CD14-positive monocyte (primary cell): ENCODE measurements around the gene LRP8. TPM values are rescaled to one million over a fixed set of nuclear protein-coding genes. Genes with fewer than 3 reads are reported as not detected.
A peak's percentile ranks its signal among the peaks of the same experiment; 100 is the strongest.

Source experiments
- DNase-seq, 3 donors: peaks; one replicate each; pipeline ENCODE4 v3.0.0-alpha.2; 2011 to 2022
- H2AFZ ChIP-seq: 2 replicates; pipeline ENCODE4 v1.6.0; 2012; ENCODE audit warnings: mild to moderate bottlenecking, low read depth, low read length, inconsistent platforms; ENCODE audit not compliant: insufficient read depth, poor library complexity, severe bottlenecking
- H3K27ac ChIP-seq, 2 donors: 1 replicate in 1 of 2; 2 replicates in 1 of 2; pipeline ENCODE4 v1.5.1; 2012 to 2013; ENCODE audit warnings: low read length in 2 of 2, control low read depth in 1 of 2, inconsistent platforms in 1 of 2, low read depth in 1 of 2, mild to moderate bottlenecking in 1 of 2
- H3K27me3 ChIP-seq, 2 donors: one replicate each; pipeline versions ENCODE4 v1.6.0 to v1.6.1; 2011 to 2013; ENCODE audit warnings: low read length in 2 of 2; ENCODE audit not compliant: control insufficient read depth in 2 of 2, insufficient read depth in 2 of 2
- H3K36me3 ChIP-seq, 2 donors: replicated peaks in 1 of 2; 1 replicate in 1 of 2; 2 replicates in 1 of 2; pipeline versions ENCODE4 v1.5.1 to v1.6.1; 2012 to 2013; ENCODE audit warnings: low read length in 2 of 2, control low read depth in 1 of 2, inconsistent platforms in 1 of 2, mild to moderate bottlenecking in 1 of 2; ENCODE audit not compliant: insufficient read depth in 2 of 2, control insufficient read depth in 1 of 2
- H3K4me1 ChIP-seq, 2 donors: 1 replicate in 1 of 2; 2 replicates in 1 of 2; pipeline versions ENCODE4 v1.5.1 to v1.6.1; 2012 to 2013; ENCODE audit warnings: low read length in 2 of 2, control low read depth in 1 of 2, inconsistent platforms in 1 of 2, mild to moderate bottlenecking in 1 of 2, moderate library complexity in 1 of 2; ENCODE audit not compliant: insufficient read depth in 2 of 2, control insufficient read depth in 1 of 2
- H3K4me2 ChIP-seq: replicated peaks from 2 replicates; pipeline ENCODE3; 2012; ENCODE audit warnings: low read length, moderate library complexity, mild to moderate bottlenecking; ENCODE audit not compliant: poor library complexity, severe bottlenecking; ENCODE audit errors: extremely low read depth
- H3K4me3 ChIP-seq, 3 experiments: fragments of 200-600 bp in 1 of 3; sonication (generic) in 1 of 3; replicated peaks in 1 of 3; 1 replicate in 2 of 3; 2 replicates in 1 of 3; pipeline ENCODE4 v1.5.1; 2011 to 2013; ENCODE audit warnings: low read length in 3 of 3, mild to moderate bottlenecking in 3 of 3, control low read depth in 2 of 3, low read depth in 2 of 3, inconsistent platforms in 1 of 3, moderate library complexity in 1 of 3
- H3K79me2 ChIP-seq: 2 replicates; pipeline ENCODE4 v1.6.0; 2012; ENCODE audit warnings: mild to moderate bottlenecking, control low read depth, inconsistent platforms, low read length, moderate library complexity; ENCODE audit not compliant: insufficient read depth
- H3K9ac ChIP-seq: 2 replicates; pipeline ENCODE4 v1.6.0; 2017; ENCODE audit warnings: low read length, mild to moderate bottlenecking; ENCODE audit not compliant: insufficient read depth, poor library complexity, severe bottlenecking
- H3K9me3 ChIP-seq, 2 donors: replicated peaks in 1 of 2; 1 replicate in 1 of 2; 2 replicates in 1 of 2; pipeline versions ENCODE4 v1.5.1 to v1.6.1; 2012 to 2013; ENCODE audit warnings: low read length in 2 of 2, control low read depth in 1 of 2; ENCODE audit not compliant: control insufficient read depth in 1 of 2, insufficient read depth in 1 of 2
- H4K20me1 ChIP-seq: 2 replicates; pipeline ENCODE4 v1.6.0; 2012; ENCODE audit warnings: mild to moderate bottlenecking, low read length, control low read depth, moderate library complexity; ENCODE audit not compliant: insufficient read depth
- H3K27ac Mint-ChIP-seq, 7 donors: one replicate each; pipeline ENCODE4 v1.8.0; 2020; ENCODE audit warnings: mild to moderate bottlenecking in 7 of 7, mixed read lengths in 7 of 7, moderate library complexity in 6 of 7, inconsistent platforms in 2 of 7
- H3K27me3 Mint-ChIP-seq, 3 donors: one replicate each; pipeline ENCODE4 v1.8.0; 2021 to 2022; ENCODE audit warnings: low read depth in 3 of 3, mild to moderate bottlenecking in 3 of 3, mixed read lengths in 3 of 3, moderate library complexity in 3 of 3, inconsistent platforms in 1 of 3
- H3K36me3 Mint-ChIP-seq, 2 donors: one replicate each; pipeline ENCODE4 v1.8.0; 2020; ENCODE audit warnings: mixed read lengths in 2 of 2, inconsistent platforms in 1 of 2, mild to moderate bottlenecking in 1 of 2
- H3K4me1 Mint-ChIP-seq: one replicate; pipeline ENCODE4 v1.8.0; 2020; ENCODE audit warnings: mild to moderate bottlenecking, mixed read lengths
- H3K4me3 Mint-ChIP-seq, 2 donors: one replicate each; pipeline ENCODE4 v1.8.0; 2020; ENCODE audit warnings: mild to moderate bottlenecking in 2 of 2, mixed read lengths in 2 of 2, moderate library complexity in 1 of 2
- H3K9me3 Mint-ChIP-seq, 7 donors: one replicate each; pipeline ENCODE4 v1.8.0; 2020 to 2022; ENCODE audit warnings: mixed read lengths in 7 of 7, mild to moderate bottlenecking in 6 of 7, moderate library complexity in 6 of 7, inconsistent platforms in 2 of 7
- WGBS: methylation state at CpG from one replicate; pipeline ENCODE4 v1.1.5; 2013; ENCODE audit warnings: missing lambda C conversion rate; ENCODE audit not compliant: insufficient coverage; 5-methylcytosine and 5-hydroxymethylcytosine counted together
- intact Hi-C, 2 donors: fragments of 100-400 bp; cut with micrococcal nuclease; formaldehyde crosslinking; loops; one replicate each; pipeline versions ENCODE4 v1.15.0 to v1.15.1; 2023
- polyA plus RNA-seq, 3 donors: library from polyadenylated mRNA; depleted of rRNA in 1 of 3; unstranded in 2 of 3; stranded (reverse) in 1 of 3; fragments of 300-500 nt in 2 of 3; fragments of >200 nt in 1 of 3; fragmentation: Illumina TruSeq in 2 of 3; gene quantifications; 1 replicate in 2 of 3; 2 replicates in 1 of 3; pipeline ENCODE4 v1.2.3, GENCODE V29; 2012 to 2021
- TF ChIP-seq, protein P1 (sequence below): fragments of 200-600 bp; IDR thresholded peaks from one replicate; pipeline ENCODE4 v1.8.0; 2022; ENCODE audit warnings: antibody characterized with exemption, mild to moderate bottlenecking

The LRP8 gene
- polyA plus RNA-seq, 3 donors, result 0.76 to 11.3 (median 0.95) TPM

DNA sequence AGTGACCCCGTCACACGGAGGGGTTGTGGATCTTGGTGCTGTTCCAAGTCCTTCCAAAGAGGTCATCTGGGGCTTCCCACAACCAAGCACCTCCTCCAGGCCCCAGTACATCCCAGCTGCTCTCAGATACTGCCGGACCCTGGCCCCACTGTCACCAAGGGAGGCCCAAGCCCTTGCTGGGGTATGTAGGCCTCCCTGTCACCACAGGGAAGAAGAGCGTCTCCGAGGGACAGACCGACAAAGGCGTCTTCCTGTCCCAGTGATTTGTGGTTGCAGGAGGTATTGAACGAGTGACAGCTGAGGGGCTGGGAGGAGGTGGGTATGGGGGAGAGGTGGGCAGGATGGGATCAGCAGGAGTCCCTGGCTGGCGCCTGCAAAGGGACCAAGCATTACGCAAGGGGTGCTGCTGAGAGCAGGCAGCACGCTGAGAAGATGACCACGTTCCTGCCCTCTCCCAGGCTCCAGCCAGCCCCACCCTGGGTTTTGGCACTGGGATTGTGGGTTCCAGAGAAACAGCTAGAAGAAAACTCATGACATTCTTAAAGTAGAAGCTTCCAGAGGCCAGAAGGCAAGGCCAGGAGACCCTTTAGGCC, 29.7 kb downstream of the LRP8 start:
- no peak overlapping the region for H3K27ac ChIP-seq
- no peaks in the 10 kb centered on the region for H4K20me1 ChIP-seq
- intact Hi-C loops, result no loop called here
- Mint-ChIP-seq H3K9me3 (no peaks in the 10 kb centered on the region), H3K27me3 (peaks cover 0 to 2% (median 0%) of the 10 kb centered on the region in 3 donors), H3K27ac (peak overlapping the region in 5 of 7 donors; percentile 22 to 86 (median 77)), H3K4me1 (peaks cover 16% of the 10 kb centered on the region), H3K36me3 (peaks cover 5 to 30% of the 10 kb centered on the region in 2 donors), H3K4me3 (no peak overlapping the region)
- H3K9me3 ChIP-seq, result no peaks in the 10 kb centered on the region
- peaks cover 6 to 7% of the 10 kb centered on the region in 2 donors for H3K4me1 ChIP-seq
- H3K9ac ChIP-seq, result no peak overlapping the region
- H3K27me3 ChIP-seq, result no peaks in the 10 kb centered on the region
- 37% methylated on average over 11 of the region's 12 CpGs for WGBS
- no peaks in the 10 kb centered on the region for H3K36me3 ChIP-seq
- TF ChIP-seq, protein P1, sequence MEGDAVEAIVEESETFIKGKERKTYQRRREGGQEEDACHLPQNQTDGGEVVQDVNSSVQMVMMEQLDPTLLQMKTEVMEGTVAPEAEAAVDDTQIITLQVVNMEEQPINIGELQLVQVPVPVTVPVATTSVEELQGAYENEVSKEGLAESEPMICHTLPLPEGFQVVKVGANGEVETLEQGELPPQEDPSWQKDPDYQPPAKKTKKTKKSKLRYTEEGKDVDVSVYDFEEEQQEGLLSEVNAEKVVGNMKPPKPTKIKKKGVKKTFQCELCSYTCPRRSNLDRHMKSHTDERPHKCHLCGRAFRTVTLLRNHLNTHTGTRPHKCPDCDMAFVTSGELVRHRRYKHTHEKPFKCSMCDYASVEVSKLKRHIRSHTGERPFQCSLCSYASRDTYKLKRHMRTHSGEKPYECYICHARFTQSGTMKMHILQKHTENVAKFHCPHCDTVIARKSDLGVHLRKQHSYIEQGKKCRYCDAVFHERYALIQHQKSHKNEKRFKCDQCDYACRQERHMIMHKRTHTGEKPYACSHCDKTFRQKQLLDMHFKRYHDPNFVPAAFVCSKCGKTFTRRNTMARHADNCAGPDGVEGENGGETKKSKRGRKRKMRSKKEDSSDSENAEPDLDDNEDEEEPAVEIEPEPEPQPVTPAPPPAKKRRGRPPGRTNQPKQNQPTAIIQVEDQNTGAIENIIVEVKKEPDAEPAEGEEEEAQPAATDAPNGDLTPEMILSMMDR, result no peak
- H2AFZ ChIP-seq, result no peak overlapping the region
- H3K4me3 ChIP-seq, result no peak overlapping the region
- H3K4me2 ChIP-seq, result no peak overlapping the region
- peaks cover 18% of the 10 kb centered on the region for H3K79me2 ChIP-seq
- DNase-seq, result no peak

DNA sequence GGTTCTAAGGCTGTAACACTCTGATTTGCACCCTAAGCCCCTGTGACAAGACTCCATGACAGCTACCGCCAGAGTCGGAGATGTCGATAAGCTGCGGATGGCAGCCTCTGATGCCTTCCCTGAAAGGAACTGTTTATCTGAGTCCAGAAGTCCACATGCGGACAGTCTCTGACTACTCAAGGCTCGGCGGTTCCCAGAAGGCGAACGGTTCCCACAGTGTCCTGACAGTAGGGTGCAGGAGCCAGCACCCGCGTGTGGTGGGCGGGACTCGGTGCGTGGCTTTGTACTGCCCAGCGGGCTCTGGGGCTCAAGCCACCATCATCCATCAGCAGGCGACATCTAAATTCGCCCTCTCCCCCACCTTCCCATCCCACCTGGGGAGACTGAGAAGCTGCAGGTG, 30.7 kb downstream of the LRP8 start:
- H3K4me1 Mint-ChIP-seq, result peaks cover 22% of the 10 kb centered on the region
- peaks cover 18% of the 10 kb centered on the region for H3K79me2 ChIP-seq

More for the DNA sequence above, 30.7 kb downstream of the LRP8 start:
- Histone ChIP-seq H2AFZ (no peak overlapping the region), H3K27me3 (no peaks in the 10 kb centered on the region), H3K27ac (no peak overlapping the region), H3K4me1 (peaks cover 9 to 11% of the 10 kb centered on the region in 2 donors), H3K9ac (no peak overlapping the region), H4K20me1 (no peaks in the 10 kb centered on the region), H3K9me3 (no peaks in the 10 kb centered on the region), H3K4me3 (no peak overlapping the region), H3K36me3 (peaks cover 0 to under 1% of the 10 kb centered on the region in 2 donors), H3K4me2 (no peak overlapping the region)
- Mint-ChIP-seq H3K4me3 (no peak overlapping the region), H3K27me3 (peaks cover 0 to 2% (median 0%) of the 10 kb centered on the region in 3 donors), H3K27ac (peak overlapping the region in 1 of 7 donors; percentile 9), H3K36me3 (peaks cover 5 to 25% of the 10 kb centered on the region in 2 donors), H3K9me3 (no peaks in the 10 kb centered on the region)
- no peak for DNase-seq
- intact Hi-C loops, result no loop called here
- 97% methylated on average over 5 of the region's 17 CpGs for WGBS
- TF ChIP-seq, protein P1, result no peak
